CD4-positive, alpha-beta T cell treated with Interleukin-6 at 100 ng/mL for 8 hours (primary cell): ENCODE measurements around the gene SDF2.
"Not testable (repeated sequence)": the region's sequence is repeated elsewhere in the genome, so short reads cannot be mapped to it uniquely, and the experiment has no call there.

Experiments
- DNase-seq: peaks from one replicate; pipeline ENCODE4 v3.0.0-alpha.2; 2020; ENCODE audit warnings: mixed read lengths, low spot score

Gene SDF2

DNA sequence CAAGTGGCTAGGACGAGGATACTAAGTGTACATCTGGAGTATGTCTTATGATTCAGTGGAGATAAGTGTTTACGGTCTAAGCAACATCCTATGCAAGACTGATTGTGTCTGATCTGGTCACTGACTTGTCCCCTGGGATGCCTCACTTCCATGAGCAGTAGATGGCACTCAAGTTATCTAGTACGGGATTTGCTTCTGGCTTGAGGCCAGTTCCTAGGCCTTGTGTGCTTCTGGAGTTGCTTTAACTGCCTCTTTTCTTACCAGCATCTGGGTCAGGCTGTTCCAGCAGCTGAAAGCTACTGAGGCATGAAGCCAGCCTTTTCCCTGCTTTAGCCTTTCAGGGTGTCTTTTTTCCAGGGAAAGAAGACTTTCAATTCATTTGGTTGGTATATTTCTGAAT, 23.3 kb upstream of the SDF2 start:
- DNase-seq = no peak

DNA sequence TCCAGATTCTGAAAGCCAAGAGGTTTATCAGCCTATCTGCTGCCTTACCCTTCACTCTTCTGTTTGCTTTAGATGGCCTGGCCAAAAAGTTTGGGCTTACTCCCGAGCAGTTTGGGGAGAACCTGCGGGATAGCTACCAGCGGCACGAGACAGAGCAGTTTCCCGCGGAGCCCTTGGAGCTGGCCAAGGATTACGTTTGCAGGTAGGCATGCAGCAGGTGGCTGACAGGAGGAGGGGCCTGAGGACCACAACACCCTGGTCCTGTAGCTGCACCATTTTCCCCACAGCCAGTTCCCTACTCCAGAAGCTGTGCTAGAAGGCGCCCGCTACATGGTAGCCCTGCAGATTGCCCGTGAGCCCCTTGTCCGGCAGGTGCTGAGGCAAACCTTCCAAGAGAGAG, 20.9 kb upstream of the SDF2 start:
- no peak for DNase-seq

GRCh38 chr17:28675980-28676379, 14.3 kb upstream of the SDF2 start:
- DNase-seq = no peak

- no peak for DNase-seq
Measured at GRCh38 chr17:28675490-28675889, 13.8 kb upstream of the SDF2 start.

- DNase-seq = no peak
Measured at GRCh38 chr17:28669918-28670317, 8.2 kb upstream of the SDF2 start.

- DNase-seq = no peak
Measured at GRCh38 chr17:28667870-28668269, 6.2 kb upstream of the SDF2 start.

DNA sequence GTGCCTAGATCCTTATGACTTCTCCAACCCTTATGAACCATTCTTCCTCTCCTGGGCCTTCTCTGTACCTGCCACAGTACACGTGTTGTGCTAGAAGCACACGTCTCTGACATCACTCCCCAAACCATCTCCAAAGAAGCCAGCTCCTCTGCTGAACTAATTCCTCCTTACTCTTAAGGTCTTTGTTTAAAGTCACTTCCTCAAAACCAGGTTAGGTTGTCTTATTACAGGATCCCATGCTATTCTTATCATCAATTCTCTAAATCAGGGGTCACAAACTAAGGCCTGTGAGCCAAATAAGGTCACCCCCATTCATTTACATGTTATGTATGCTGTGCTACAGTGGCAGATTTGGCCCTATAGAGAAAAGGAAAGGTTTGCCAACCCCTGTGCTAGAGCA, 4.3 kb upstream of the SDF2 start:
- no peak for DNase-seq

DNA sequence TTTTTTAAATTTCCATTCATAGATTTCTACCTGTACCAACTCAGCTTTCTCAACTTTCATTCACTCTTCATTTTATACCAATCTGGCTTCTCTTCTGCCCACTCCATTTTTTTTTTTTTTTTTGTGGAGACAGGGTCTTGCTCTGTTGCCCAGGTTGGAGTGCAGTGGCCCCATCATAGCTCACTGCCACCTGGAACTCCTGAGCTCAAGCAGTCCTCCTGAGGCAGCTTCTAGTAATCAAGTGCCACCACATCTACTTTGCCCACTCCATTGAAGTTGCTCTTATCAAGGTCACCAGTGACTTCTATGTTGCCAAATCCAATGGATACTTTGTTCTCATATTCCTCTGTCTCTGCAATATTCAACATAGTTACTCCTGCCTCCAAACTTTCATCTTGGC, 2.0 kb upstream of the SDF2 start:
- no peak for DNase-seq

DNA sequence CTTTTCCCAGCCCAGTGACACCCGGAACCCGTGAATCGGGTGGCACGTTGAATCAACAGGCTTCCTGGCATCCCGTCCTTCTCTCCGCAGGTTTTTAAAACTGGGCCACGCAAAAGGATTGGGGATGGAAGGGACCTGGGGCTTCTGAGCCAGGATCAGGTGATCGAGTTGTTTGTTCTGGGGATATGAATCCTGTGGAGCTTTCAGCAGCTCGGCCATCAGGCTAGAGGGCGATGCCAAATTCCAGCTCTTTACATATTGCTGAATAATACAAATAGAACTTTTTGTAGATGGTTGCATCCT, 772 bp upstream of the SDF2 start:
- DNase-seq = no peak

DNA sequence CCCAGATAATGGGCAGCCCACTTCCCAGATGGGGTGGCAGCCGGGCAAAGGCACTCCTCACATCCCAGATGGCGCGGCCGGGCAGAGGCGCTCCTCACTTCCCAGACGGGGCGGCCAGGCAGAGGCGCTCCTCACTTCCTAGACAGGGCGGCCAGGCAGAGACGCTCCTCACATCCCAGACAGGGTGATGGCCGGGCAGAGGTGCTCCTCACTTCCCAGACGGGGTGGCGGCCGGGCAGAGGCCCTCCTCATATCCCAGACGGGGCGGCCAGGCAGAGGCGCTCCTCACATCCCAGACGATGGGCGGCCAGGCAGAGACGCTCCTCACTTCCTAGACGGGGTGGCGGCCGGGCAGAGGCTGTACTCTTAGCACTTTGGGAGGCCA, 2.2 kb downstream of the SDF2 start:
- DNase-seq = not testable (repeated sequence)

DNA sequence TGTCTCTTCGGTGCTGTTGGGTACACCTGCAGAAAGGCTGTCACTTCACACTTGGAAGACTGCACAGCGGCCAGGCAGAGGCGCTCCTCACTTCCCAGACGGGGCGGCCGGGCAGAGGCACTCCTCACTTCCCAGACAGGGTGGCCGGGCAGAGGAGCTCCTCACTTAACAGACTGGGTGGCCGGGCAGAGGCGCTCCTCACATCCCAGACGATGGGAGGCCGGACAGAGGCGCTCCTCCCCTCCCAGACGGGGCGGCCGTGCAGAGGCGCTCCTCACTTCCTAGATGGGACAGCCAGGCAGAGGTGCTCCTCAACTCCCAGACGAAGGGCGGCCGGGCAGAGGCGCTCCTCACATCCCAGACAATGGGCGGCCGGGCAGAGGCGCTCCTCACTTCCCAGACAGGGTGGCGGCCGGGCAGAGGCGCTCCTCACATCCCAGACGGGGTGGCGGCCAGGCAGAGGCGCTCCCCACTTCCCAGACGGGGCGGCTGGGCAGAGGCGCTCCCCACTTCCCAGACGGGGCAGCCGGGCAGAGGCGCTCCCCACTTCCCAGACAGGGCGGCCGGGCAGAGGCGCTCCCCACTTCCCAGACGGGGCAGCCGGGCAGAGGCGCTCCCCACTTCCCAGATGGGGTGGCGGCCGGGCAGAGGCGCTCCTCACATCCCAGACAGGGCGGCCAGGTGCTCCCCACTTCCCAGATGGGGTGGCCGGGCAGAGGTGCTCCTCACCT, 2.8 kb downstream of the SDF2 start:
- not testable (repeated sequence) for DNase-seq

GRCh38 chr17:28658342-28658741, 3.4 kb downstream of the SDF2 start:
- not testable (repeated sequence) for DNase-seq

- DNase-seq = no peak
Measured at GRCh38 chr17:28657756-28658155, 4.0 kb downstream of the SDF2 start.

GRCh38 chr17:28655160-28655559, 6.5 kb downstream of the SDF2 start:
- DNase-seq = no peak

DNA sequence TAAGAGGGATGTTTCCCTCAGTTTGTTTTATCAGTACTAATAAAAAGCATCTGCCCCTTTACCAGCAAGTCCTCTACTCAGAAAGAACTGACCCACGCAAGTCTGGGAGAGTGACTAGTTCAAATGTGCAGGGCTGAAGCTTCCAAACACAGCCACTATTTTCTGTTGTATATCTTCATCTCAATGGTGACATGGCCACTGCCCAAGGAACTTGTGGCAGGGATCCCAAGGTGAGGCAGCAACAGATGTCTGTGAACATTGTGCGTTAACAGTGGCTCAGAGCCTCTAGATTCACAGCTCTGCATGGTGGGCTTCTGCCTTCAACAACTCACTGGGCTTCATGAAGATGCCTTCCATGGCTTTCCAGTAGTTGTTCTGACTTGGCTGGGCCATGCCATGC, 13.0 kb downstream of the SDF2 start:
- DNase-seq = no peak

GRCh38 chr17:28646039-28646754, 15.5 kb downstream of the SDF2 start:
- DNase-seq = no peak

GRCh38 chr17:28645576-28645939, 16.1 kb downstream of the SDF2 start:
- DNase-seq = no peak

GRCh38 chr17:28644787-28645575, 16.7 kb downstream of the SDF2 start, which contains the start of gene BLTP2:
Gene BLTP2 (minus strand): TSS chr17:28645158. CDS start chr17:28645056, 102 bp downstream.
- peak; percentile 96 for DNase-seq

DNA sequence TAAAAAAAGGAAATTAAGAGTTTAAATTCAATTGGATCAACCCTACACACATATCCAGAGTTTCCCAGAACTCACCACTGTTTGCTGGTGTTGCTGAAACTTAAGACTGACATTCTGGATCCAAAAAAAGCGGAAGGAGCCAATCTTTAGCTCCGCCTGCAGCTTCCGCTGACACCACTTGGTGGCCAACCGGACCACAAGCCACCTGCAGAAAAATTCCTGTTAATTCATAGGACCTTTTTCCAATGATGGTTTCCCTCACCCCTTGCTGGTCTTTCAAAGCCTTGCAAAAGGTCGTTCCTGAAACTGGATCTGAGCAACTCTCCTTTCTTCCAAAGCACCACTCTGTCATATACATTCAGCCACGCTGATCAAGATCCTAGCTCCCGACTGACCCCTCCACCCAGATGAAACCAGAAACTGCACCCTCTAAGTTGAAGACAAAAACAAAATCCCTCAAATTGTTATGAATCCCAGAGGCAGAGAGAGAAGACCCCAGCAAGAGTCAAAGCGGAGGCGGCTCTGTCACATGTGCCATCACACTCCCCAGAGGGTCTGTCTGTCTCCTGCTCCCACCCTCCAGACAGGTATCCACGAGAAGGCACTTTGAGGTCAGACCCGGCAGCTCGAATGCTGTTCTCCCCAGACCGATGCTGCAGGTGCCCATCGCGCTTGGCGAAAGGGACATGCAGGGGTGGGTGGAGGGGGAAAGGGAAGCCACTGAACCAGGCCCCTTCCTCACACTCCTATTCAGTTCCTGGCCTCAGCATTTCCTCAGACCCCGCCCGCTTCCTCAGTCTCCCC, 17.5 kb downstream of the SDF2 start:
- DNase-seq = no peak

- no peak for DNase-seq
Measured at GRCh38 chr17:28641579-28641978, 20.1 kb downstream of the SDF2 start.

DNA sequence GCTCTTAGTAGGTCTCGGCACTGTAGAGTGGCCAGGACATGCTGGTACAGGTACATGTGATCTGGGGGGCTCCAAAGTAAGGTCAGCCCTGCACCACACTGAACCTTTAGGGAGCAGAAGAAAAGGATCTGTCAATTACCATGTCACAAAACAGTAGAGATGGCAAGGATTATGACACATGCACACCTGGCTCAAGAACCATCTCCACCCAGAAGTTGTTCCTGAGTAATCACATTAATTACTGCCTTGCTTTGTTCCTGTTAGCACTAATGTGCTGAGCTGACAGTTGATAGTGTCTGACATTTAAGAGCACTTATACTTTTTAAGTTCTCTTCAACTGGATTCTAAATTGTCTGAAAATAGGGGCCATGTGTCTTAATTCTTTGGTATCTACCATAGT, 26.2 kb downstream of the SDF2 start:
- no peak for DNase-seq

- DNase-seq = no peak
Measured at GRCh38 chr17:28634206-28634865, 27.4 kb downstream of the SDF2 start.
